Small intestine (tissue), 7 donors: Measurements from ENCODE around the gene RIOK2. TPM values are rescaled to one million over a fixed set of nuclear protein-coding genes. Genes with fewer than 3 reads are reported as not detected.
A peak's percentile ranks its signal among the peaks of the same experiment; 100 is the strongest.

Source experiments
- DNase-seq, 2 donors: peaks; one replicate each; pipeline versions ENCODE4 v3.0.0 to v3.0.0-alpha.2; 2013
- FAIRE-seq: peaks from 2 replicates; lab custom pipeline; 2012; peaks lifted over from hg19 to GRCh38; lab: Jason Lieb, UNC
- H3K27ac ChIP-seq, 3 donors: one replicate each; pipeline ENCODE4 v1.5.1; 2013; ENCODE audit warnings: low read length in 2 of 3, mild to moderate bottlenecking in 2 of 3, control low read depth in 1 of 3, inconsistent platforms in 1 of 3, low read depth in 1 of 3, moderate library complexity in 1 of 3
- H3K27me3 ChIP-seq, 3 donors: one replicate each; pipeline ENCODE4 v1.6.1; 2013; ENCODE audit warnings: low read length in 3 of 3, inconsistent platforms in 1 of 3; ENCODE audit not compliant: control insufficient read depth in 3 of 3, insufficient read depth in 3 of 3
- H3K36me3 ChIP-seq, 3 donors: one replicate each; pipeline ENCODE4 v1.6.1; 2013; ENCODE audit warnings: low read length in 3 of 3, inconsistent platforms in 1 of 3, low read depth in 1 of 3, mild to moderate bottlenecking in 1 of 3, moderate library complexity in 1 of 3; ENCODE audit not compliant: control insufficient read depth in 3 of 3, insufficient read depth in 2 of 3
- H3K4me1 ChIP-seq, 3 donors: one replicate each; pipeline ENCODE4 v1.6.1; 2013; ENCODE audit warnings: low read length in 2 of 3, inconsistent platforms in 1 of 3, low read depth in 1 of 3, mild to moderate bottlenecking in 1 of 3, moderate library complexity in 1 of 3; ENCODE audit not compliant: control insufficient read depth in 3 of 3, insufficient read depth in 2 of 3
- H3K4me3 ChIP-seq, 3 donors: one replicate each; pipeline ENCODE4 v1.5.1; 2013; ENCODE audit warnings: low read length in 3 of 3, control low read depth in 1 of 3, inconsistent platforms in 1 of 3, low read depth in 1 of 3, mild to moderate bottlenecking in 1 of 3, moderate library complexity in 1 of 3
- H3K9me3 ChIP-seq, 2 donors: one replicate each; pipeline ENCODE4 v1.6.1; 2013; ENCODE audit warnings: low read depth in 1 of 2, low read length in 1 of 2; ENCODE audit not compliant: control insufficient read depth in 2 of 2, insufficient read depth in 1 of 2
- WGBS, 3 donors: extraction: QIAGEN DNeasy Blood & Tissue Kit; methylation state at CpG; one replicate each; pipeline ENCODE4 v1.1.7; 2013; 5-methylcytosine and 5-hydroxymethylcytosine counted together
- polyA plus RNA-seq, 4 donors: library from polyadenylated mRNA; stranded (reverse) in 3 of 4; unstranded in 1 of 4; fragments of 200-250 nt in 3 of 4; fragments of 120-200 nt in 1 of 4; gene quantifications; one replicate each; pipeline versions ENCODE4 v1.2.1 to v1.2.3, GENCODE V29; 2013
- donor health status: healthy with polysubstance abuse.
- donor health status: control.
- donor health status: control.
- donor health status: Bipolar disorder and iron deficiency.
- donor health status: healthy.

RIOK2 gene
- polyA plus RNA-seq, 4 donors, result 6.9 to 33.6 (median 13.4) TPM

GRCh38 chr5:97163790-97164285 lies 19.2 kb downstream of the RIOK2 start:
- H3K4me3 ChIP-seq, result no peak overlapping the region
- H3K27me3 ChIP-seq, result no peaks in the 10 kb centered on the region
- peaks cover 0 to 12% (median 3%) of the 10 kb centered on the region in 3 donors for H3K4me1 ChIP-seq
- peaks cover 6 to 23% (median 13%) of the 10 kb centered on the region in 3 donors for H3K36me3 ChIP-seq
- H3K9me3 ChIP-seq, result peaks cover 0 to 7% of the 10 kb centered on the region in 2 donors
- DNase-seq, result no peak
- 96 to 98% (median 97%) methylated on average over 5 of the region's 5 CpGs for WGBS, 3 donors
- no peak for FAIRE-seq
- peak overlapping the region in 1 of 3 donors; percentile 20 for H3K27ac ChIP-seq

GRCh38 chr5:97163360-97163764 lies 19.7 kb downstream of the RIOK2 start:
- Histone ChIP-seq H3K4me3 (no peak overlapping the region), H3K27ac (no peak overlapping the region), H3K27me3 (no peaks in the 10 kb centered on the region), H3K9me3 (peaks cover 0 to 12% of the 10 kb centered on the region in 2 donors), H3K4me1 (peaks cover 0 to 12% (median 3%) of the 10 kb centered on the region in 3 donors), H3K36me3 (peaks cover 6 to 27% (median 13%) of the 10 kb centered on the region in 3 donors)
- DNase-seq (peak in 1 of 2 donors; percentile 26), FAIRE-seq (peak; percentile 47)

- FAIRE-seq (no peak), DNase-seq (peak; percentile 82 to 89)
- no peak overlapping the region for H3K27ac ChIP-seq
- no peak overlapping the region for H3K4me3 ChIP-seq
- peaks cover 6 to 27% (median 8%) of the 10 kb centered on the region in 3 donors for H3K36me3 ChIP-seq
- H3K4me1 ChIP-seq, result peaks cover 0 to 12% (median 3%) of the 10 kb centered on the region in 3 donors
- 20 to 30% (median 21%) methylated on average over 4 of the region's 4 CpGs for WGBS, 3 donors
- peaks cover 0 to 20% of the 10 kb centered on the region in 2 donors for H3K9me3 ChIP-seq
- no peaks in the 10 kb centered on the region for H3K27me3 ChIP-seq
These were observed 21.0 kb downstream of the RIOK2 start for GRCh38 chr5:97162045-97162444.

- no peak overlapping the region for H3K27ac ChIP-seq
- WGBS, 3 donors, result 96 to 99% (median 99%) methylated on average over 2 of the region's 2 CpGs
- H3K36me3 ChIP-seq, result peaks cover 3 to 16% (median 6%) of the 10 kb centered on the region in 3 donors
- H3K4me1 ChIP-seq, result no peaks in the 10 kb centered on the region
- no peak for FAIRE-seq
- no peak for DNase-seq
- no peaks in the 10 kb centered on the region for H3K27me3 ChIP-seq
- no peak overlapping the region for H3K4me3 ChIP-seq
- H3K9me3 ChIP-seq, result peaks cover 0 to 20% of the 10 kb centered on the region in 2 donors
These were observed 25.4 kb downstream of the RIOK2 start for GRCh38 chr5:97157689-97158088.

- H3K4me3 ChIP-seq, result no peak overlapping the region
- DNase-seq (no peak), FAIRE-seq (no peak)
- no peaks in the 10 kb centered on the region for H3K9me3 ChIP-seq
- H3K36me3 ChIP-seq, result no peaks in the 10 kb centered on the region
- no peaks in the 10 kb centered on the region for H3K27me3 ChIP-seq
- H3K27ac ChIP-seq, result no peak overlapping the region
- H3K4me1 ChIP-seq, result no peaks in the 10 kb centered on the region
- 85 to 87% (median 86%) methylated on average over 3 of the region's 3 CpGs for WGBS, 3 donors
These were observed 31.7 kb downstream of the RIOK2 start for GRCh38 chr5:97151370-97151769.

GRCh38 chr5:97150401-97150800 lies 32.6 kb downstream of the RIOK2 start:
- no peak overlapping the region for H3K27ac ChIP-seq
- no peak for FAIRE-seq

GRCh38 chr5:97149709-97150108 lies 33.3 kb downstream of the RIOK2 start:
- Histone ChIP-seq H3K36me3 (no peaks in the 10 kb centered on the region), H3K4me1 (no peaks in the 10 kb centered on the region), H3K9me3 (no peaks in the 10 kb centered on the region), H3K27me3 (no peaks in the 10 kb centered on the region), H3K4me3 (no peak overlapping the region), H3K27ac (no peak overlapping the region)
- 67 to 94% (median 94%) methylated on average over 2 of the region's 2 CpGs for WGBS, 3 donors
- FAIRE-seq (no peak), DNase-seq (no peak)

More at GRCh38 chr5:97150401-97150800, 32.6 kb downstream of the RIOK2 start:
- whole genome bisulfite sequencing, 3 donors, result 50 to 68% (median 64%) methylated on average over 1 of the region's 1 CpG
- H3K36me3 ChIP-seq, result no peaks in the 10 kb centered on the region
- no peaks in the 10 kb centered on the region for H3K27me3 ChIP-seq
- no peaks in the 10 kb centered on the region for H3K4me1 ChIP-seq
- DNase-seq, result no peak
- no peak overlapping the region for H3K4me3 ChIP-seq
- no peaks in the 10 kb centered on the region for H3K9me3 ChIP-seq

- H3K9me3 ChIP-seq, result no peaks in the 10 kb centered on the region
- no peaks in the 10 kb centered on the region for H3K4me1 ChIP-seq
- no peak overlapping the region for H3K4me3 ChIP-seq
- FAIRE-seq, result no peak
- no peaks in the 10 kb centered on the region for H3K27me3 ChIP-seq
- H3K27ac ChIP-seq, result no peak overlapping the region
- 61 to 77% (median 74%) methylated on average over 3 of the region's 3 CpGs for WGBS, 3 donors
- H3K36me3 ChIP-seq, result no peaks in the 10 kb centered on the region
- DNase-seq, result no peak
These were observed 34.8 kb downstream of the RIOK2 start for GRCh38 chr5:97148288-97148687.

- Histone ChIP-seq H3K4me1 (no peaks in the 10 kb centered on the region), H3K27me3 (no peaks in the 10 kb centered on the region), H3K9me3 (no peaks in the 10 kb centered on the region), H3K27ac (no peak overlapping the region), H3K4me3 (no peak overlapping the region), H3K36me3 (no peaks in the 10 kb centered on the region)
- DNase-seq, result no peak
- WGBS, 3 donors, result 96 to 98% (median 97%) methylated on average over 2 of the region's 2 CpGs
- FAIRE-seq, result no peak
These were observed 39.3 kb downstream of the RIOK2 start for GRCh38 chr5:97143704-97144103.
